Endodermal cell (in vitro differentiated cells): ENCODE results near the gene SYNE2. TPM values are rescaled to one million over a fixed set of nuclear protein-coding genes. Genes with fewer than 3 reads are reported as not detected.

Experiments used
- DNase-seq: peaks from one replicate; pipeline ENCODE4 v3.0.0-alpha.2; 2017
- H3K27ac ChIP-seq: 2 replicates; pipeline ENCODE4 v1.5.1; 2013; ENCODE audit warnings: mild to moderate bottlenecking, low read depth, low read length, moderate library complexity
- H3K27me3 ChIP-seq: 2 replicates; pipeline ENCODE4 v1.6.1; 2013; ENCODE audit warnings: mild to moderate bottlenecking, low read length, moderate library complexity; ENCODE audit not compliant: insufficient read depth, control insufficient read depth, poor library complexity, severe bottlenecking
- H3K36me3 ChIP-seq: 2 replicates; pipeline ENCODE4 v1.7.0; 2013; ENCODE audit warnings: mild to moderate bottlenecking, low read length, moderate library complexity; ENCODE audit not compliant: control insufficient read depth, insufficient read depth
- H3K4me1 ChIP-seq: one replicate; pipeline ENCODE4 v1.7.0; 2013; ENCODE audit warnings: low read length; ENCODE audit not compliant: control insufficient read depth, insufficient read depth
- H3K4me3 ChIP-seq: 2 replicates; pipeline ENCODE4 v1.5.1; 2013; ENCODE audit warnings: mild to moderate bottlenecking, low read length, moderate library complexity
- H3K9ac ChIP-seq: 2 replicates; pipeline ENCODE4 v1.6.1; 2013; ENCODE audit warnings: mild to moderate bottlenecking, low read length, moderate library complexity; ENCODE audit not compliant: poor library complexity, severe bottlenecking; ENCODE audit errors: extremely low read depth
- H3K9me3 ChIP-seq: 2 replicates; pipeline ENCODE4 v1.6.1; 2013; ENCODE audit warnings: mild to moderate bottlenecking, low read length, moderate library complexity; ENCODE audit not compliant: control insufficient read depth
- H3K27ac Mint-ChIP-seq: 2 replicates; pipeline ENCODE4 v1.8.0; 2020; ENCODE audit warnings: mixed read lengths
- H3K27me3 Mint-ChIP-seq: 2 replicates; pipeline ENCODE4 v1.8.0; 2021; ENCODE audit warnings: mild to moderate bottlenecking, mixed read lengths; ENCODE audit not compliant: insufficient read depth
- H3K36me3 Mint-ChIP-seq: 2 replicates; pipeline ENCODE4 v1.8.0; 2020; ENCODE audit warnings: low read depth, mixed read lengths
- H3K4me1 Mint-ChIP-seq: 2 replicates; pipeline ENCODE4 v1.8.0; 2020; ENCODE audit warnings: mixed read lengths
- H3K4me3 Mint-ChIP-seq: 2 replicates; pipeline ENCODE4 v1.8.0; 2020; ENCODE audit warnings: mild to moderate bottlenecking, moderate library complexity, mixed read lengths
- H3K9me3 Mint-ChIP-seq: 2 replicates; pipeline ENCODE4 v1.8.0; 2020; ENCODE audit warnings: mild to moderate bottlenecking, mixed read lengths
- WGBS, 2 experiments: methylation state at CpG; one replicate each; pipeline versions ENCODE4 v1.1.5 to v1.1.7; 2013; ENCODE audit warnings: missing lambda C conversion rate in 2 of 2, mixed read lengths in 1 of 2; ENCODE audit not compliant: insufficient coverage in 1 of 2, insufficient read length in 1 of 2; 5-methylcytosine and 5-hydroxymethylcytosine counted together
- total RNA-seq, 2 donors: library from RNA; stranded (reverse); fragmentation: NEBNext Ultra II Directional in 1 of 2; extraction: Animal tissue kit (Norgen Biotek cat#: 25700) in 1 of 2; gene quantifications; 2 replicates in 1 of 2; 3 replicates in 1 of 2; pipeline ENCODE4 v1.2.1, GENCODE V29; 2021
- TF ChIP-seq, protein P1 (sequence below): fragments of 200-600 bp; sonication (generic); conservative IDR thresholded peaks from 2 replicates; pipeline ENCODE4 v1.5.0; 2021; ENCODE audit warnings: antibody characterized with exemption, mild to moderate bottlenecking

SYNE2 gene
- total RNA-seq, 2 donors from 2014 or later = 65.8 to 70.0 TPM

DNA sequence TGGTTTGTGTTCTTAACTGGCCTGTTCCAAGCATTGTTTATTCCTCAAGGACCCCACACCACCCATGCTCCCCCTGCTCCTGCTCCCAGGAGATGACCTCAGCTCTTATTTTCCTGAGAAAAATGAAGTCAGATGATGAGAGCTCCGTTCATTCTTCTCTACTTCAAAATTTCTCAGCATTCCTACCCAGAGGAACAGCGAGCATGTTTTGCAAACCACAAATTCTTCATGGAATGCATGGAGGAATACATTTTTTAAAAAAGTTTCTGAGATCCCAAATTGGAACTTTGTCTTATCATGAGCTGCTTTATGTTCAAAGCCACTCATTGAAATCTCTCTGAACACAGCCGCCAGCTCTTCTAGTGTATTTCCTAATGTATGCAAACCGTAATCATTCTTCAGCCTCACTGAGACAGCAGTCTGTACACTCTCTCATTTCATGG is 44.9 kb downstream of the SYNE2 start:
- Mint-ChIP-seq H3K27me3 (no peaks in the 10 kb centered on the region), H3K4me1 (peaks cover 4% of the 10 kb centered on the region), H3K36me3 (no peaks in the 10 kb centered on the region), H3K4me3 (no peak overlapping the region), H3K9me3 (no peaks in the 10 kb centered on the region), H3K27ac (peak overlapping the region; percentile 22)
- 85 to 97% methylated on average over 4 of the region's 4 CpGs for WGBS, 2 experiments
- no peak for DNase-seq
- no peak overlapping the region for H3K4me3 ChIP-seq
- TF ChIP-seq, protein P1, sequence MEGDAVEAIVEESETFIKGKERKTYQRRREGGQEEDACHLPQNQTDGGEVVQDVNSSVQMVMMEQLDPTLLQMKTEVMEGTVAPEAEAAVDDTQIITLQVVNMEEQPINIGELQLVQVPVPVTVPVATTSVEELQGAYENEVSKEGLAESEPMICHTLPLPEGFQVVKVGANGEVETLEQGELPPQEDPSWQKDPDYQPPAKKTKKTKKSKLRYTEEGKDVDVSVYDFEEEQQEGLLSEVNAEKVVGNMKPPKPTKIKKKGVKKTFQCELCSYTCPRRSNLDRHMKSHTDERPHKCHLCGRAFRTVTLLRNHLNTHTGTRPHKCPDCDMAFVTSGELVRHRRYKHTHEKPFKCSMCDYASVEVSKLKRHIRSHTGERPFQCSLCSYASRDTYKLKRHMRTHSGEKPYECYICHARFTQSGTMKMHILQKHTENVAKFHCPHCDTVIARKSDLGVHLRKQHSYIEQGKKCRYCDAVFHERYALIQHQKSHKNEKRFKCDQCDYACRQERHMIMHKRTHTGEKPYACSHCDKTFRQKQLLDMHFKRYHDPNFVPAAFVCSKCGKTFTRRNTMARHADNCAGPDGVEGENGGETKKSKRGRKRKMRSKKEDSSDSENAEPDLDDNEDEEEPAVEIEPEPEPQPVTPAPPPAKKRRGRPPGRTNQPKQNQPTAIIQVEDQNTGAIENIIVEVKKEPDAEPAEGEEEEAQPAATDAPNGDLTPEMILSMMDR = no peak
- H3K9me3 ChIP-seq = no peaks in the 10 kb centered on the region
- H3K4me1 ChIP-seq = no peaks in the 10 kb centered on the region
- H3K36me3 ChIP-seq = no peaks in the 10 kb centered on the region
- H3K27ac ChIP-seq = peak overlapping the region; percentile 9
- no peak overlapping the region for H3K9ac ChIP-seq
- H3K27me3 ChIP-seq = no peaks in the 10 kb centered on the region

DNA sequence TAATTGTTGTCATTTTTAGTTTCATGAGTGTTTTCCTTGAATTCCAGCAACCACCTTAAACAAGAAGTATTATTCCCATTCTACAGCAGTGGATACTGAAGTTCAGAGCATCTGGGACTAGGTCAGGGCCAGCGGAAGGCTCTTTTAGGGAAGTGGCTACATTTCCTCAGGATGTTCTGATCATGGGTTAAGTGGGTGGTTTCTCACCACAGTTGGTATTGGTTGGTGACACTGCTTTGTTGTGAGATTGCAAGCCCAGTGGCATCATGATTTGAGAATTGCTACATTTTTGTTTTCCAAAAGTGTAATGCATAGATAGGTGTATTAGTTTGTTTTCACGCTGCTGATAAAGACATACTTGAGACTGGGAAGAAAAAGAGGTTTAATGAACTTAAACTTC is 47.1 kb downstream of the SYNE2 start:
- WGBS, 2 experiments = 98% methylated on average over 2 of the region's 2 CpGs; no CpG with 5 or more reads in 1 of the 2 experiments
- no peak for DNase-seq
- no peak overlapping the region for H3K27ac ChIP-seq
- Mint-ChIP-seq H3K36me3 (no peaks in the 10 kb centered on the region), H3K4me3 (no peak overlapping the region), H3K9me3 (no peaks in the 10 kb centered on the region), H3K4me1 (no peaks in the 10 kb centered on the region), H3K27ac (no peak overlapping the region), H3K27me3 (no peaks in the 10 kb centered on the region)
- H3K36me3 ChIP-seq = no peaks in the 10 kb centered on the region
- no peak overlapping the region for H3K9ac ChIP-seq
- no peaks in the 10 kb centered on the region for H3K9me3 ChIP-seq
- H3K4me3 ChIP-seq = no peak overlapping the region
- no peaks in the 10 kb centered on the region for H3K4me1 ChIP-seq
- TF ChIP-seq, protein P1 = no peak
- H3K27me3 ChIP-seq = no peaks in the 10 kb centered on the region

DNA sequence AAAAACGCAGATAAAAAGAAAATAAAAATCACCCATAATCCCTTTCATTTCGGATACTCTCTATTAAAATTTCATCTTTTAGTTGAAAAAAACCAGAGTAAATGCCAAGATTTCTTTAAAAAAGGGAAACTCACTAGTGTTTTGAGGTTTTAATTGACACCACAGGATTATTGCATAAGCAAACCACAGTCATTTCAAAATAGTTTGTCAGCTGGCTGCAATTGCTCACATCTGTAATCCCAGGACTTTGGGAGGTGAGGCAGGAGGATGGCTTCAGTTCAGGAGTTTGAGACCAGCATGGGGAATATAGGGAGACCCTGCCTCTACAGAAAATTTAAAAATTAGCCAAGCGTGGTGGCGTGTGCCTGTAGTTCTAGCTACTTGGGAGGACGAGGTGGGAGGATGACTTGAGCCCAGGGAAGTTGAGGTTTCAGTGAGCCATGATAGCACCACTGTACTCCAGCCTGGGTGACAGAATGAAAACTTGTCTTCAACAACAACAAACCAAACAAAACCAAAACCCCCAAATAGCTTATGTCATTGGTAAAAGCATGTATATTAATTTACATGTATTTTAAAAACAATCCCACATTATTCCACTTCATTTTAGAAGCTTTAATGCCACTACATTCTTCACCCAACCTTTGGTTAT is 48.8 kb downstream of the SYNE2 start:
- Histone ChIP-seq H3K27me3 (no peaks in the 10 kb centered on the region), H3K27ac (no peak overlapping the region), H3K4me3 (no peak overlapping the region), H3K4me1 (no peaks in the 10 kb centered on the region), H3K9ac (no peak overlapping the region), H3K36me3 (no peaks in the 10 kb centered on the region), H3K9me3 (no peaks in the 10 kb centered on the region)
- Mint-ChIP-seq H3K27ac (no peak overlapping the region), H3K27me3 (no peaks in the 10 kb centered on the region), H3K4me1 (no peaks in the 10 kb centered on the region), H3K9me3 (no peaks in the 10 kb centered on the region), H3K36me3 (no peaks in the 10 kb centered on the region), H3K4me3 (no peak overlapping the region)
- no peak for DNase-seq
- 96 to 100% methylated on average over 3 to 5 of the region's 5 CpGs for WGBS, 2 experiments
- TF ChIP-seq, protein P1 = no peak
